ENCODE results near the gene FOLR3.

The FOLR3 gene

DNA sequence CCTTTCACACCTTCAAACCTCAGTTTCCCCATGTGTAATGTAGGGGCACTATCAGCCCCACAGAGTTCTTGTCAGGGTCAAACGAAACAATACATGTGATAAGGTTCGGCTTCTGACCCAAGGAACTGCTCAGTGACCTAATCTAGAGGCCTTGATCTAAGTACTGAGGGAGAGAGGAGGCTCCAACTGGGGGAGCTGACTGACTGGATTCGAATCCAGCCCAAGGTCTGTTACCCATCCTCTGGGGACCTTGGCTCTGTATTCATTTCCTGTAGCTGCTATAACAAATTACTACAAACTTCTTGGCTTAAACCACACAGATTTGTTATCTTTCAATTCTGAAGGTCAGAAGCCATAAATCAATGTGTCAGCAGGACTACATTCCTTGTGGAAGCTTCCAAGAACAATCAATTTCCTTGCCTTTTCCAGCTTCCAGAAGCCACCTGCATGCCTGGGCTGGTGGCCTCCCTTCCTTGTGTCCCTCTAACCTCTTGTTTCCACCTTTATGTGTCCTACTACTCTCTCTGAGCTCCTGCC is 12.3 kb upstream of the FOLR3 start:
- TF ChIP-seq, protein P1, sequence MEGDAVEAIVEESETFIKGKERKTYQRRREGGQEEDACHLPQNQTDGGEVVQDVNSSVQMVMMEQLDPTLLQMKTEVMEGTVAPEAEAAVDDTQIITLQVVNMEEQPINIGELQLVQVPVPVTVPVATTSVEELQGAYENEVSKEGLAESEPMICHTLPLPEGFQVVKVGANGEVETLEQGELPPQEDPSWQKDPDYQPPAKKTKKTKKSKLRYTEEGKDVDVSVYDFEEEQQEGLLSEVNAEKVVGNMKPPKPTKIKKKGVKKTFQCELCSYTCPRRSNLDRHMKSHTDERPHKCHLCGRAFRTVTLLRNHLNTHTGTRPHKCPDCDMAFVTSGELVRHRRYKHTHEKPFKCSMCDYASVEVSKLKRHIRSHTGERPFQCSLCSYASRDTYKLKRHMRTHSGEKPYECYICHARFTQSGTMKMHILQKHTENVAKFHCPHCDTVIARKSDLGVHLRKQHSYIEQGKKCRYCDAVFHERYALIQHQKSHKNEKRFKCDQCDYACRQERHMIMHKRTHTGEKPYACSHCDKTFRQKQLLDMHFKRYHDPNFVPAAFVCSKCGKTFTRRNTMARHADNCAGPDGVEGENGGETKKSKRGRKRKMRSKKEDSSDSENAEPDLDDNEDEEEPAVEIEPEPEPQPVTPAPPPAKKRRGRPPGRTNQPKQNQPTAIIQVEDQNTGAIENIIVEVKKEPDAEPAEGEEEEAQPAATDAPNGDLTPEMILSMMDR (conservative IDR thresholded peaks at IDR 0.05; ENCODE audit: low read depth, low read length): no peak
- no peak overlapping the region for H3K4me3 ChIP-seq (ENCODE audit: low read length)
- DNase-seq (ENCODE audit: low read depth): no peak

DNA sequence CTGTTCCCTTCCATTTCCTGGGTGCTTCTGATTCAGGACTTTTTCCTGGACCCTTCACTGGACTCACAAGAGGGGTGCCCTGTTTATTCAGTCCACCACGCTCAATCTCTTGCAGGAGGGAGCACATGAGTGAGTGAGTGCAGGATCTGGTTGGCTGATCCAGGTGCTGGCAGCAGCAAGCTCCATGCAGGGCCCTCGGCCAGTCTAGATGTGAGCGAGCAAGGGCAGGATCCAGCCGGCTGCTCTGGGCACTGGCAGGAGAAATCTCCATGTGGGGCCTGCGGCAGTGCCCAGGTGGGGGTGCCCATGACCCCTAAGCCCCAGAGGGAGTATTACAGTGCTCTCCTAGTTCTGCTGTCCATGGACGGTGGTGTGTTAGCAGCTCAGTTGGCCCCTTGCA is 11.5 kb upstream of the FOLR3 start:
- H3K4me3 ChIP-seq (ENCODE audit: low read length): no peak overlapping the region
- no peak for DNase-seq (ENCODE audit: low read depth)
- TF ChIP-seq, protein P1 (conservative IDR thresholded peaks at IDR 0.05; ENCODE audit: low read depth, low read length): no peak

DNA sequence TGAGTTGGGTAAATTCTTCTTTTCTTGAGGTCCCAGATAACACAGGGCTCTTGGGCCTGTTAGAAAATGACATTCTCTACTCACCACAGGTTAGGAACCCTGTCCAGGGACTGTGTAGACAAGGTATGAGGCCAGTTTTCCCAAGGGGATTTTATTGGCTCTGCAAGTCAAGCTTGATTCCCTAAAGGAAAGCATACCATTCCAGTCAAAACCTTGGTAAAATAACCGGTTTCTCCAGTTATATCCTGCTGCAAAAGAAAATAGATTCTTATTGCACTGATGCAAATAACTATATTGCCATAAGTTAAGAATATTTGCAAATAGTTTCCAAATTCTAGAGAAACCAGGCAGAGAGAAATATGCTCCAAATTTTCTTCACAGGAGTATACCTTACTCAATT is 9.6 kb upstream of the FOLR3 start:
- H3K4me3 ChIP-seq (ENCODE audit: low read length): no peak overlapping the region
- TF ChIP-seq, protein P1 (conservative IDR thresholded peaks at IDR 0.05; ENCODE audit: low read depth, low read length): no peak
- DNase-seq (ENCODE audit: low read depth): no peak

DNA sequence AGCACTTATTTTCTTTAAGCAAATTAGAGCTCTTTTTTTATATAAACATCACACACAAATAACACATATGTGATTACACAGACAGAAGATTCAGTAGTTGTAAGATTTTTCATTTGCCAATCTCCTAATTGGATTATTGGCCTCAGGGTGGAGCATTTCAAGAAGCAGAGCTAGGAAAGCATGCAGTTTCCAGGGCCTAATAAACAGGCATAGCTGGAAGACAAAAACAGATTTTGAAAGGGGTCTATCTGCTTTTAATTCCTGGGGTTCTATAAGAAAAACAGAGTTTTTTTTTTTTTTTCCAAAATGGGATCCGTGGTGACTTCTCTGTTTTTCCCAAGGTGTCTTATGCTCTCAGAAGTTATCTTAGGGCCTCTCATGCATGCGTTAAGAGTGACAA is 7.6 kb upstream of the FOLR3 start:
- DNase-seq (ENCODE audit: low read depth): no peak
- H3K4me3 ChIP-seq (ENCODE audit: low read length): no peak overlapping the region
- TF ChIP-seq, protein P1 (conservative IDR thresholded peaks at IDR 0.05; ENCODE audit: low read depth, low read length): no peak

DNA sequence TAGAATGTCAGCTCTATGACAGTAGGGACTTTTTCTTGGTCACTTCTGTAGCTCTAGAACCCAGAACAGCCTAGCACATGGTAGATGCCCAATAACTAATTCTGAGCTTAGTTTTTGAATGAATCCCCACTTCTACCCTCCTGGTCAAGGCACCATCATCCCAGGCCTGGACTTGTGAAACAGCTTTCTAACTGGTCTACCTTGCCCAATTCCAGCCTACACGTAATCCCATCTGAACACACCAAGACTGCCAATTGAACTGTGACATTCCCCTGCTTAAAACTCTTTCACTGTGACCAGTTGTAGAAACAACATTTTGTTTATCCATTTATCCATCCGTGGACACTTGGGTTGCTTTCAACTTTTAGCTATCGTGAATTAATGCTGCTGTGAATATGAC is 6.1 kb upstream of the FOLR3 start:
- TF ChIP-seq, protein P1 (conservative IDR thresholded peaks at IDR 0.05; ENCODE audit: low read depth, low read length): no peak
- no peak overlapping the region for H3K4me3 ChIP-seq (ENCODE audit: low read length)
- no peak for DNase-seq (ENCODE audit: low read depth)

DNA sequence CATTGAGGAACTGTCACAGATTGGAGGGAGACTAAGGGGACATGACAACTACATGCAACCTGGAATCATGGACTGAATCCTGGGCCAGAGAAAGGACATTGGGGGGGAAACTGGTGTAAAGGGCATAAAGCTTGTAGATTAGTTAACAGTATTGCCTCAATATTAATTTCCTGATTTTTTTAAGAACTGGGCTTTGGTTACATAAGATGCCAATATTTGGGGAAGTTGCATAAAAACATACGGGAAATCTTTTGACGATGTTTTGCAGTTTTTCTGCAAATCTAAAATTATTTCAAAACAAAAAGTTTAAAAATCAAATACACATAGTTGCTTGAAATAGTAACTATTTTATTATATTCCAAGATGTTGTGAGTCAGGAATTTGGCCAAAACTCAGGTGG is 2.9 kb upstream of the FOLR3 start:
- no peak overlapping the region for H3K4me3 ChIP-seq (ENCODE audit: low read length)
- TF ChIP-seq, protein P1 (conservative IDR thresholded peaks at IDR 0.05; ENCODE audit: low read depth, low read length): no peak
- DNase-seq (ENCODE audit: low read depth): no peak

DNA sequence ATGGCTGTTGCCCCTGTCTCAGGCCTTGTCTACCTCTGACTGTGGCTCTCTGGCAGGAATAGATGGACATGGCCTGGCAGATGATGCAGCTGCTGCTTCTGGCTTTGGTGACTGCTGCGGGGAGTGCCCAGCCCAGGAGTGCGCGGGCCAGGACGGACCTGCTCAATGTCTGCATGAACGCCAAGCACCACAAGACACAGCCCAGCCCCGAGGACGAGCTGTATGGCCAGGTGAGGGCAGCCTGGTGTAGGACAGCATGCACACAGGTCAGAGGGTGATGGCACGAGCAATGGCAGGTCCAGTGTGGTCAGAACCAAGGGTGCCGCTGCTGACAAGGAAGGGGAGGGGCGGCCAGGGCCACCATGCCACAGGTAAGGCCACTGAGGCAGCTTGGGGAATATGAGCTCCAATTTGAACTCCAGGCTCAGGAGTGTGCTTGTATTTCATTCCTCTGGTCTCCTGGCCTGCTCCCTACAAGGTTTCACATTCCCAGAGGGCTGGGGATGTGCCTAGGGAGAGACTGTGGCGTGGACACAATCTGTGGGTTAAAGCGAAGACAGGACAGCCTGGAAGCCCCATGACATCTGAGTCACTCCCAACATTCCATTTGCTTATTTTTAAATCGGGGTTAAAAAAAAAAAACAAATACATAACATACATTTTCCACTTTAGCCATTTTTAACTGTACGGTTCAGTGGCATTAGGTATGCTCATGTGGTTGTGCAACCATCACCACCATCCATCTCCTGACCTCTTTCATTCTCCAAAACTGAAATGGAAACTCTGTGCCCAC is 562 bp downstream of the FOLR3 start:
- TF ChIP-seq, protein P1 (conservative IDR thresholded peaks at IDR 0.05; ENCODE audit: low read depth, low read length): no peak
- no peak for DNase-seq (ENCODE audit: low read depth)
- no peak overlapping the region for H3K4me3 ChIP-seq (ENCODE audit: low read length)

Data from retinal pigment epithelial cell (primary cell).